AG04450 (cell line): ENCODE results near the gene BCL11B. TPM values are rescaled to one million over a fixed set of nuclear protein-coding genes. Genes with fewer than 3 reads are reported as not detected.

Experiments used
- CTCF ChIA-PET: fragments of 300-600, 350-600 bp; formaldehyde crosslinking; extraction: SDS; loops from one replicate; lab custom pipeline; 2022; ENCODE audit warnings: antibody characterized with exemption, inconsistent platforms; lab: Charles Lee
- POLR2A ChIA-PET: fragments of 350-600 bp; formaldehyde crosslinking; extraction: SDS; loops from one replicate; lab custom pipeline; 2021; ENCODE audit warnings: antibody characterized with exemption, inconsistent platforms; lab: Yijun Ruan, JAX
- DNase-seq: peaks from one replicate; pipeline ENCODE4 v3.0.0-alpha.2; 2011; ENCODE audit warnings: low read depth, low spot score
- H3K27ac ChIP-seq: one replicate; pipeline ENCODE4 v1.5.1; 2012; ENCODE audit warnings: low read depth, low read length, control low read depth
- H3K27me3 ChIP-seq: one replicate; pipeline ENCODE4 v1.6.0; 2012; ENCODE audit warnings: low read length; ENCODE audit not compliant: control insufficient read depth, insufficient read depth
- H3K4me3 ChIP-seq: 2 replicates; pipeline ENCODE4 v1.5.1; 2011; ENCODE audit warnings: mild to moderate bottlenecking, low read depth, low read length, control low read depth
- H3K9me3 ChIP-seq: 2 replicates; pipeline ENCODE4 v1.5.1; 2012; ENCODE audit warnings: low read length; ENCODE audit not compliant: control insufficient read depth, insufficient read depth
- polyA plus RNA-seq: library from polyadenylated mRNA; depleted of rRNA; stranded (reverse); fragments of >200 nt; gene quantifications from 2 replicates; pipeline ENCODE4 v1.2.3, GENCODE V29; 2011
- TF ChIP-seq, protein P1 (sequence below): IDR thresholded peaks from 2 replicates; pipeline ENCODE4 v1.5.1; 2011; ENCODE audit warnings: low read depth, low read length, control low read depth, inconsistent platforms

BCL11B gene
- polyA plus RNA-seq, 1 experiment = not detected

DNA sequence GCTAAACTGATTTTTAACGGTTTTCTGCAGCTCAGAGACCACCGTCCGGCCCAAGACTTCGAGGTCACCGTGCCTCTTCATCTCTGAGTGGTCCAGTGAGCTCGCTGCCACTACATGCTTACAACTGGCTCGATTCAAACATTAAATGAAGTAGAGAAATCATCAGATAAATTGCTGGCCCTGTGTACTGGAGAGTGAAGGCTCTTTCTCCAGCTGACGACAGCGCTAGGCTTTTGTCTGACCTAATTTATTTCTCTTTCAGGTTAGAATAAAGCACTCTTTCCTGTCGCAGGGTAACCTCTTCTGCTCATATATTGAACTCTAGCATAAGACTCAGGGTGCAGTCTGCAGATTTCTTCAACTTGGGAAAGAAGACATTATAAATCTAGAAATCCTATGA, 6.4 kb downstream of the BCL11B start:
- H3K9me3 ChIP-seq = no peaks in the 10 kb centered on the region
- DNase-seq = no peak
- TF ChIP-seq, protein P1, sequence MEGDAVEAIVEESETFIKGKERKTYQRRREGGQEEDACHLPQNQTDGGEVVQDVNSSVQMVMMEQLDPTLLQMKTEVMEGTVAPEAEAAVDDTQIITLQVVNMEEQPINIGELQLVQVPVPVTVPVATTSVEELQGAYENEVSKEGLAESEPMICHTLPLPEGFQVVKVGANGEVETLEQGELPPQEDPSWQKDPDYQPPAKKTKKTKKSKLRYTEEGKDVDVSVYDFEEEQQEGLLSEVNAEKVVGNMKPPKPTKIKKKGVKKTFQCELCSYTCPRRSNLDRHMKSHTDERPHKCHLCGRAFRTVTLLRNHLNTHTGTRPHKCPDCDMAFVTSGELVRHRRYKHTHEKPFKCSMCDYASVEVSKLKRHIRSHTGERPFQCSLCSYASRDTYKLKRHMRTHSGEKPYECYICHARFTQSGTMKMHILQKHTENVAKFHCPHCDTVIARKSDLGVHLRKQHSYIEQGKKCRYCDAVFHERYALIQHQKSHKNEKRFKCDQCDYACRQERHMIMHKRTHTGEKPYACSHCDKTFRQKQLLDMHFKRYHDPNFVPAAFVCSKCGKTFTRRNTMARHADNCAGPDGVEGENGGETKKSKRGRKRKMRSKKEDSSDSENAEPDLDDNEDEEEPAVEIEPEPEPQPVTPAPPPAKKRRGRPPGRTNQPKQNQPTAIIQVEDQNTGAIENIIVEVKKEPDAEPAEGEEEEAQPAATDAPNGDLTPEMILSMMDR = no peak
- peaks cover 19% of the 10 kb centered on the region for H3K27me3 ChIP-seq
- no peak overlapping the region for H3K4me3 ChIP-seq
- H3K27ac ChIP-seq = no peak overlapping the region
- CTCF ChIA-PET = interaction anchor here (1.2 to 1.7 kb wide), 5 partner anchors 11 to 150 kb away, joined by 3 to 13 read pairs (median 4); no protein-coding TSS in a partner anchor
- POLR2A ChIA-PET = no interaction called here

DNA sequence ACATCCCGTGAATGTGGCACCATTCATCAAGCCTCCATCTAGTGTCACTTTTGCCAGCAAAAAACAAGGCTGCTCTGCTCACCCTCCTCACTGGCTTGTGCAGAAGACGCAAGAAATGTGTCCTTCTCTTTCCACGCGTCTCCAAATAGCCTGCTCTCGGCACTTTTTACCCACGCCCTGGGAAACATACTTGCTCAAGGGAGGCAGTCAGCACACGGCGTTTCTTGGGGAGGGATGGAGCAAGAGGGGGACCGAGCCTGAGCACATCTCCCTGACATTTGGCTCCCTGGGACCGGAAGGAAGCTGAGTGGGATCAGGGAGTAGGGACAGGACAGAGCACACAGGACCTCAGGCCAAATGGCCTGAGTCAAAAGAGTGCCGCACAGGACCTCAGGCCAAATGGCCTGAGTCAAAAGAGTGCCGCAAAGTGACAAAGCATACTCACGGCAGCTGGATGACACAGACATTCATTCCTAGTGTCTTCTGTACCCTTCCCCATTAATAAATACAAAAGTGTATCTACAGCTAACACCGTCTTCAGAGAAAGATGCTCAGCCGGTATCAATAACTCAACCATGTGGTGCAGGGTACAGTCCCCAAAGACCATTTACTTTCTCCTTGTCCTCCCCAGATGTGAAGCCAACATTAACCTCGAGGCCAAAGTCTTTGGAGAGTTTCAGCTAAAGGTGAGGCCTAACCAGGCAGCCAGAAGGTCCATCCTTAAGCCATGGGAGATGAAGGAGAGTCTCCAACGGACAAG, 7.1 kb downstream of the BCL11B start:
- CTCF ChIA-PET = no interaction called here
- TF ChIP-seq, protein P1 = no peak
- no peak overlapping the region for H3K27ac ChIP-seq
- H3K4me3 ChIP-seq = no peak overlapping the region
- DNase-seq = no peak
- H3K27me3 ChIP-seq = peaks cover 15% of the 10 kb centered on the region
- POLR2A ChIA-PET = no interaction called here
- H3K9me3 ChIP-seq = no peaks in the 10 kb centered on the region

DNA sequence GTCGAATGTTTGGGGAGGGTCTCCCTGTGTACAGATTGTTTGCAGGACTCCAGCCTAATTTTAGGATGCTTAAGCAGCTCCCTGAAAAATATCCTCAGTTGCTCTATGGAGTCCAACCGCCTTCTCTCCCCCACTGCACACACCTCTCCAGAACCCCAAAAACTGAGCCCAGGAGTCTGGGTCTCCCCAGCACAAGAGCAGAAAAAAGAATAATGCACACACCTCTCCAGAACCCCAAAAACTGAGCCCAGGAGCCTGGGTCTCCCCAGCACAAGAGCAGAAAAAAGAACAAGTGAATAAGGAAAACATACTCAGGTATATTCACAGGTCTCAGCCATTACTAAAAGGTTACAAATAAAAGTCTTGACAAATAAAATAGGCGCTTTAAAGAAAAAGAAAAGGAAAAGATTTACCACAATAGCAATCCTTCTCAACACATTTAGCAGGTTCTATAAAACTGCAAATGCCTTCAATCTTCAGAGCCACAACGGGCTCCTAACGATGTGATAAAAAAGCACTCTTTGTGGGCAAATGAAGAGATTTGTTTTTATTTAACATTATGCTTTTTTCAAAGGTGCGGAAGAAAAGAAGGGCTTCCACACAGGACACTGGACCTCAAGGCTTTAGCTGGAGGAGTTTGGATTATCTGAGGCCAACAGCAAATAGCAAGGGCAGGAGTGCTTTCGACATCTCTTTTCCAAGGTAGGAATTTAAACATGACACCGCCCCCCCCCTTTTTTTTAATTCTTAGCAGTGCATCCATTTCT, 8.2 kb downstream of the BCL11B start:
- CTCF ChIA-PET = no interaction called here

GRCh38 chr14:99262977-99263448, 9.0 kb downstream of the BCL11B start:
- H3K27me3 ChIP-seq = peaks cover 10% of the 10 kb centered on the region

More for the DNA sequence above, 8.2 kb downstream of the BCL11B start:
- H3K9me3 ChIP-seq = no peaks in the 10 kb centered on the region
- TF ChIP-seq, protein P1 = no peak
- H3K27me3 ChIP-seq = peaks cover 11% of the 10 kb centered on the region
- no peak overlapping the region for H3K4me3 ChIP-seq
- POLR2A ChIA-PET = no interaction called here
- H3K27ac ChIP-seq = no peak overlapping the region
- no peak for DNase-seq

More at GRCh38 chr14:99262977-99263448, 9.0 kb downstream of the BCL11B start:
- H3K9me3 ChIP-seq = no peaks in the 10 kb centered on the region
- ChIA-PET POLR2A (no interaction called here), CTCF (no interaction called here)
- TF ChIP-seq, protein P1 = no peak
- H3K4me3 ChIP-seq = no peak overlapping the region
- no peak overlapping the region for H3K27ac ChIP-seq
- DNase-seq = no peak
